ENCODE results near the gene NAV3.
A peak's percentile ranks its signal among the peaks of the same experiment; 100 is the strongest.

NAV3 gene

DNA sequence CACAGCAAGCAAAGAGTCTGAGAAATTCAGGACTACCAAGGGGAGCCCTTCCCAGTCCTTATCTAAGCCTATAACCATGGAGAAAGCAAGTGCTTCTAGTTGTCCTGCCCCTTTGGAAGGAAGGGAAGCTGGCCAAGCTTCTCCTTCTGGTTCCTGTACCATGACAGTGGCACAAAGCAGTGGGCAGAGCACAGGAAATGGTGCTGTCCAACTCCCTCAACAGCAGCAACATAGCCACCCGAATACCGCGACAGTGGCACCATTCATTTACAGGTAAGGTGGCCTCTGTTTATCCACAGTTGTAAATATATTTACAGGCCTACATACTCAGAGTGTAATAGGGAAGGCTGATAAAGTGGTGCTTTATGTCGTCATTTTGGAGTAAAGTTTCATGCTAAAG, 176.5 kb downstream of the NAV3 start:
- H3K27me3 ChIP-seq (ENCODE audit: insufficient read depth, poor library complexity, severe bottlenecking) = no peaks in the 10 kb centered on the region
- peak in 1 of 2 experiments; percentile 31 for DNase-seq (ENCODE audit: low read depth in 1 of 2, low spot score in 1 of 2)
- TF ChIP-seq REST (IDR thresholded peaks at IDR 0.05; ENCODE audit: insufficient replicate concordance, low read depth) (peak; percentile 86), POLR2AphosphoS5 (IDR thresholded peaks at IDR 0.05; ENCODE audit: low read depth) (no peak), SPI1 (IDR thresholded peaks at IDR 0.05; ENCODE audit: borderline replicate concordance, low read depth) (no peak)
- no peak overlapping the region; the same call in 1 of the 2 replicates for H3K27ac ChIP-seq (replicated peaks)
- H3K4me3 ChIP-seq (replicated peaks; ENCODE audit: insufficient read depth, low read length) = no peak overlapping the region

DNA sequence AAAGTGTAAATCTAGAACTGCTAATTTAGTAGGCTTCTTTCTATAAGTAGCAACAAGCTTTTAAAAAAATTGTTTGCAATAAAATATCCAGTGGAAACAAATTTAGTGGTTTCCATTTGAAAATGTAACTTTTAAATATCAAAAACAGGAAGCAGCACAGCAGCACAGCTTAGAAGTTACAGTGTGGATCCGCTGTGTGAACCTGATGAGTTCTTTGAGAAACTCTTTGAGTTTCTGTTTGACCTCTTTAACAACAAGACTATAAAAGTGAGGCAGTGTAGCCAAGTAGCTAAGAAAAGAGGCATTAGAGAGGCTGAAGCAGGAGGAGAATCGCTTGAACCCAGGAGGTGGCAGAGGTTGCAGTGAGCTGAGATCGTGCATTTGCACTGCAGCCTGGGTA, 178.3 kb downstream of the NAV3 start:
- DNase-seq (ENCODE audit: low read depth in 1 of 2, low spot score in 1 of 2) = peak in 1 of 2 experiments; percentile 44
- Histone ChIP-seq H3K4me3 (replicated peaks; ENCODE audit: insufficient read depth, low read length) (no peak overlapping the region; the same call in 1 of the 2 replicates), H3K27me3 (ENCODE audit: insufficient read depth, poor library complexity, severe bottlenecking) (no peaks in the 10 kb centered on the region), H3K27ac (replicated peaks) (peak overlapping the region; percentile 79)
- TF ChIP-seq SPI1 (IDR thresholded peaks at IDR 0.05; ENCODE audit: borderline replicate concordance, low read depth) (peak; percentile 67; the same call in 1 of the 2 replicates), REST (IDR thresholded peaks at IDR 0.05; ENCODE audit: insufficient replicate concordance, low read depth) (no peak)

- Histone ChIP-seq H3K27me3 (ENCODE audit: insufficient read depth, poor library complexity, severe bottlenecking) (no peaks in the 10 kb centered on the region), H3K4me3 (replicated peaks; ENCODE audit: insufficient read depth, low read length) (no peak overlapping the region), H3K27ac (replicated peaks) (peak overlapping the region; percentile 77)
- DNase-seq (ENCODE audit: low read depth in 1 of 2, low spot score in 1 of 2) = no peak
- TF ChIP-seq CTCF (IDR thresholded peaks at IDR 0.05; ENCODE audit: insufficient read depth, low read length) (no peak), SPI1 (IDR thresholded peaks at IDR 0.05; ENCODE audit: borderline replicate concordance, low read depth) (no peak), REST (IDR thresholded peaks at IDR 0.05; ENCODE audit: insufficient replicate concordance, low read depth) (no peak), GABPA (IDR thresholded peaks at IDR 0.05; ENCODE audit: low read depth) (no peak), POLR2AphosphoS5 (IDR thresholded peaks at IDR 0.05; ENCODE audit: low read depth) (no peak)
Observed at GRCh38 chr12:78018171-78018910, 187.6 kb downstream of the NAV3 start.

DNA sequence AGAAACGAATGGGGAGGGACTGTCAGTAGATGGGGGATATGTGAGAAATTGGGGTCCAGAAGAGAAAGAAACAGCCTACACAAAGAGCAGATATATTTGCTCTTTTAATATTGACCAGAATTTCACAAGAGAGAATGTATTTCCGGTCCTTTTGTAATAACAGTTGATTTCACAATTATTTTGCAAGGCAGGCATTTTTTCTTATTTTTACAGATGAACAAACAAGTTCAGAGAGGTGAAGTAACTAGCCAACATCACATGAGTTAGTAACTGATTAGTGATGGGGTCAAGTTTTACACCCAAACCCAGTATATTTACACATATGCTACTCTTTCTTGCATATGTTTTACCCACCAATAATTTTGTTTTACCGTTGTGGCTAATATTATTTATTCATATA, 188.2 kb downstream of the NAV3 start:
- Histone ChIP-seq H3K4me3 (replicated peaks; ENCODE audit: insufficient read depth, low read length) (no peak overlapping the region), H3K27me3 (ENCODE audit: insufficient read depth, poor library complexity, severe bottlenecking) (no peaks in the 10 kb centered on the region), H3K27ac (replicated peaks) (peak overlapping the region; percentile 77)
- no peak for TF ChIP-seq POLR2AphosphoS5 (IDR thresholded peaks at IDR 0.05; ENCODE audit: low read depth)
- no peak for TF ChIP-seq SPI1 (IDR thresholded peaks at IDR 0.05; ENCODE audit: borderline replicate concordance, low read depth)
- no peak for TF ChIP-seq REST (IDR thresholded peaks at IDR 0.05; ENCODE audit: insufficient replicate concordance, low read depth)
- TF ChIP-seq GABPA (IDR thresholded peaks at IDR 0.05; ENCODE audit: low read depth) = no peak
- no peak for TF ChIP-seq CTCF (IDR thresholded peaks at IDR 0.05; ENCODE audit: insufficient read depth, low read length)
- peak; percentile 45 to 55 for DNase-seq (ENCODE audit: low read depth in 1 of 2, low spot score in 1 of 2)

Measured in HL-60 (cell line).